DOHH2 (cell line): Measurements from ENCODE around the gene OR4C6.

Source experiments
- EZH2phosphoT487 ChIP-seq: fragments of 200-600 bp; sonication (generic); IDR thresholded peaks from 2 replicates; pipeline ENCODE4 v1.6.1; 2017; ENCODE audit warnings: borderline replicate concordance, mild to moderate bottlenecking, antibody characterized with exemption, low read length, moderate library complexity, mixed read lengths
- TF ChIP-seq, protein P1 (sequence below): fragments of 200-600 bp; sonication (generic); IDR thresholded peaks from one replicate; pipeline ENCODE4 v1.5.1; 2014; ENCODE audit warnings: antibody characterized with exemption, mild to moderate bottlenecking, low read depth, low read length; ENCODE audit not compliant: poor library complexity, severe bottlenecking

DNA sequence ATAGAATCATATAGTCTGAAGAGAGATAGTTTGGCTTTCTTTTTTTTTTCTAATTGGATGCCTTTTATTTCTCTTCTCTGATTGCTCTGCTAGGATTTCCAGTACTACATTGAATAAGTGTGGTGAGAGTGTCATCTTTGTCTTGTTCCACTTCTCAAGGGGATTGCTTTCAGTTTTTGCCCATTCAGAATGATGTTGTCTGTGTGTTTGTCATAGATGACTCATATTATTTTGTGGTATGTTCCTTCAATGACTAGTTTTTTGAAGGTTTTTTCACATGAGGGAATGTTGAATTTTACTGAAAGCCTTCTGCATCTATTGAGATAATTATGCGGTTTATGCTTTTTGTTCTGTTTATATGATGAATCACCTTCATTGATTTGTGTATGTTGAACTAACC, 37.5 kb upstream of the OR4C6 start:
- TF ChIP-seq, protein P1, sequence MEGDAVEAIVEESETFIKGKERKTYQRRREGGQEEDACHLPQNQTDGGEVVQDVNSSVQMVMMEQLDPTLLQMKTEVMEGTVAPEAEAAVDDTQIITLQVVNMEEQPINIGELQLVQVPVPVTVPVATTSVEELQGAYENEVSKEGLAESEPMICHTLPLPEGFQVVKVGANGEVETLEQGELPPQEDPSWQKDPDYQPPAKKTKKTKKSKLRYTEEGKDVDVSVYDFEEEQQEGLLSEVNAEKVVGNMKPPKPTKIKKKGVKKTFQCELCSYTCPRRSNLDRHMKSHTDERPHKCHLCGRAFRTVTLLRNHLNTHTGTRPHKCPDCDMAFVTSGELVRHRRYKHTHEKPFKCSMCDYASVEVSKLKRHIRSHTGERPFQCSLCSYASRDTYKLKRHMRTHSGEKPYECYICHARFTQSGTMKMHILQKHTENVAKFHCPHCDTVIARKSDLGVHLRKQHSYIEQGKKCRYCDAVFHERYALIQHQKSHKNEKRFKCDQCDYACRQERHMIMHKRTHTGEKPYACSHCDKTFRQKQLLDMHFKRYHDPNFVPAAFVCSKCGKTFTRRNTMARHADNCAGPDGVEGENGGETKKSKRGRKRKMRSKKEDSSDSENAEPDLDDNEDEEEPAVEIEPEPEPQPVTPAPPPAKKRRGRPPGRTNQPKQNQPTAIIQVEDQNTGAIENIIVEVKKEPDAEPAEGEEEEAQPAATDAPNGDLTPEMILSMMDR, result no peak
- TF ChIP-seq EZH2phosphoT487, result no peak
